Right cardiac atrium (tissue), 5 donors: Measurements from ENCODE around the gene TBC1D2B. TPM values are rescaled to one million over a fixed set of nuclear protein-coding genes. Genes with fewer than 3 reads are reported as not detected.
A peak's percentile ranks its signal among the peaks of the same experiment; 100 is the strongest.
"Not testable (repeated sequence)": the region's sequence is repeated elsewhere in the genome, so short reads cannot be mapped to it uniquely, and the experiment has no call there.

Experiments
- ATAC-seq, 2 donors: fragments of 200-7000 bp; cut with Tn5 transposase; one replicate each; pipeline versions ENCODE4 v1.8.0 to v1.9.1; 2020; ENCODE audit warnings: moderate library complexity in 2 of 2, mild to moderate bottlenecking in 1 of 2
- DNase-seq, 3 donors: peaks; one replicate each; pipeline ENCODE4 v3.0.0-alpha.2; 2020
- H3K27ac ChIP-seq: one replicate; pipeline ENCODE4 v1.5.1; 2013; ENCODE audit warnings: mild to moderate bottlenecking, low read length, control low read depth, moderate library complexity
- H3K27me3 ChIP-seq: one replicate; pipeline ENCODE4 v1.6.1; 2013; ENCODE audit not compliant: control insufficient read depth, insufficient read depth
- H3K4me1 ChIP-seq: one replicate; pipeline ENCODE4 v1.6.1; 2013; ENCODE audit warnings: low read length; ENCODE audit not compliant: control insufficient read depth, insufficient read depth
- H3K4me3 ChIP-seq: one replicate; pipeline ENCODE4 v1.5.1; 2013; ENCODE audit warnings: low read length, control low read depth
- H3K9me3 ChIP-seq: one replicate; pipeline ENCODE4 v1.6.1; 2013; ENCODE audit warnings: low read length; ENCODE audit not compliant: control insufficient read depth
- WGBS: extraction: QIAGEN DNeasy Blood & Tissue Kit; methylation state at CpG from one replicate; pipeline ENCODE4 v1.1.7; 2013; 5-methylcytosine and 5-hydroxymethylcytosine counted together
- intact Hi-C, 4 donors: fragments of 100-400 bp; cut with DNase I; formaldehyde crosslinking; loops; one replicate each; pipeline versions ENCODE4 v1.11.0 to v1.14.0; 2022 to 2023
- polyA plus RNA-seq: library from polyadenylated mRNA; stranded (reverse); fragments of 200-250 nt; gene quantifications from one replicate; pipeline ENCODE4 v1.2.3, GENCODE V29; 2013
- total RNA-seq, 4 donors: library from RNA; stranded (reverse); fragmentation: NEBNext Ultra II Directional; extraction: Animal tissue kit (Norgen Biotek cat#: 25700); gene quantifications; one replicate each; pipeline ENCODE4 v1.2.1, GENCODE V29; 2021
- donor health status: healthy with polysubstance abuse.
- donor health status: DM: no; HTN: yes; CAD: no.
- donor health status: DM: no; HTN: no; CAD: no.
- donor health status: DM: no; HTN: yes; CAD: no; lungs with severe emphysema.
- donor health status: DM: yes; HTN: yes; CAD: no.

Gene TBC1D2B
- total and polyA plus RNA-seq, 5 donors = 8.2 to 19.8 (median 15.0) TPM

GRCh38 chr15:77977903-77978758 lies 99.4 kb downstream of the TBC1D2B start:
- not testable (repeated sequence) for ATAC-seq, H3K4me3 ChIP-seq, H3K27me3 ChIP-seq, DNase-seq, H3K27ac ChIP-seq, H3K9me3 ChIP-seq
- intact Hi-C loops = loop anchor here in 1 of 4 donors (5.0 kb wide), 1 partner anchor 794 kb away; no protein-coding TSS in a partner anchor
- WGBS = 89% methylated on average over 19 of the region's 19 CpGs
- H3K4me1 ChIP-seq = peaks cover 11% of the 10 kb centered on the region

GRCh38 chr15:77976760-77977525 lies 100.6 kb downstream of the TBC1D2B start:
- H3K27ac ChIP-seq, H3K27me3 ChIP-seq, H3K4me3 ChIP-seq, DNase-seq, H3K9me3 ChIP-seq, ATAC-seq: not testable (repeated sequence)
- H3K4me1 ChIP-seq = peaks cover 11% of the 10 kb centered on the region
- intact Hi-C loops = loop anchor here in 1 of 4 donors (5.0 kb wide), 1 partner anchor 795 kb away; no protein-coding TSS in a partner anchor
- 85% methylated on average over 26 of the region's 26 CpGs for WGBS

GRCh38 chr15:77976095-77976450 lies 101.4 kb downstream of the TBC1D2B start:
- peaks cover 11% of the 10 kb centered on the region for H3K4me1 ChIP-seq
- not testable (repeated sequence) for DNase-seq, ATAC-seq, H3K27ac ChIP-seq, H3K27me3 ChIP-seq, H3K9me3 ChIP-seq, H3K4me3 ChIP-seq
- intact Hi-C loops = loop anchor here in 1 of 4 donors (5.0 kb wide), 1 partner anchor 796 kb away; no protein-coding TSS in a partner anchor
- 86% methylated on average over 11 of the region's 11 CpGs for WGBS

- WGBS = 65% methylated on average over 26 of the region's 26 CpGs
- peak in 1 of 3 donors; percentile 67 for DNase-seq
- intact Hi-C loops = loop anchor here in 1 of 4 donors (5.0 kb wide), 1 partner anchor 797 kb away; no protein-coding TSS in a partner anchor
Measured at GRCh38 chr15:77975332-77976094, 102.0 kb downstream of the TBC1D2B start.

GRCh38 chr15:77974416-77975331 lies 102.8 kb downstream of the TBC1D2B start:
- ATAC-seq (no peak), DNase-seq (no peak)
- Histone ChIP-seq H3K4me3 (no peak overlapping the region), H3K27ac (no peak overlapping the region), H3K27me3 (no peaks in the 10 kb centered on the region), H3K9me3 (no peaks in the 10 kb centered on the region), H3K4me1 (peaks cover 11% of the 10 kb centered on the region)
- WGBS = 71% methylated on average over 14 of the region's 14 CpGs
- intact Hi-C loops = loop anchor here in 1 of 4 donors (5.0 kb wide), 1 partner anchor 798 kb away; no protein-coding TSS in a partner anchor

More at GRCh38 chr15:77975332-77976094, 102.0 kb downstream of the TBC1D2B start:
- peaks cover 11% of the 10 kb centered on the region for H3K4me1 ChIP-seq
- H3K27me3 ChIP-seq = no peaks in the 10 kb centered on the region
- no peaks in the 10 kb centered on the region for H3K9me3 ChIP-seq
- H3K27ac ChIP-seq = peak overlapping the region; percentile 15
- peak; percentile 13 to 41 for ATAC-seq
- no peak overlapping the region for H3K4me3 ChIP-seq

- Histone ChIP-seq H3K4me3 (no peak overlapping the region), H3K27ac (peak overlapping the region; percentile 83), H3K4me1 (peaks cover 11% of the 10 kb centered on the region), H3K9me3 (no peaks in the 10 kb centered on the region), H3K27me3 (no peaks in the 10 kb centered on the region)
- ATAC-seq = peak; percentile 57 to 69
- 23% methylated on average over 6 of the region's 6 CpGs for WGBS
- intact Hi-C loops = no loop called here
- peak; percentile 72 to 87 (median 86) for DNase-seq
Measured at GRCh38 chr15:77974098-77974414, 103.5 kb downstream of the TBC1D2B start.

- DNase-seq, H3K27me3 ChIP-seq, intact Hi-C loops, H3K9me3 ChIP-seq, H3K4me3 ChIP-seq: not testable (repeated sequence)
- 44% methylated on average over 8 of the region's 22 CpGs for WGBS
- H3K27ac ChIP-seq = peak overlapping the region; percentile 83
- peak; percentile 58 to 79 for ATAC-seq
- peaks cover 11% of the 10 kb centered on the region for H3K4me1 ChIP-seq
Measured at GRCh38 chr15:77973273-77974097, 104.0 kb downstream of the TBC1D2B start.

- H3K9me3 ChIP-seq, DNase-seq, intact Hi-C loops, ATAC-seq, H3K4me3 ChIP-seq, H3K27me3 ChIP-seq, H3K27ac ChIP-seq: not testable (repeated sequence)
- 83% methylated on average over 5 of the region's 6 CpGs for WGBS
- peaks cover 11% of the 10 kb centered on the region for H3K4me1 ChIP-seq
Measured at GRCh38 chr15:77972706-77973105, 104.8 kb downstream of the TBC1D2B start.

- ATAC-seq, H3K9me3 ChIP-seq, intact Hi-C loops, H3K27ac ChIP-seq, H3K4me3 ChIP-seq, DNase-seq, H3K27me3 ChIP-seq: not testable (repeated sequence)
- WGBS = 54% methylated on average over 7 of the region's 7 CpGs
- peaks cover 11% of the 10 kb centered on the region for H3K4me1 ChIP-seq
Measured at GRCh38 chr15:77971875-77972274, 105.6 kb downstream of the TBC1D2B start.
